Peyer's patch (tissue), 4 donors: Measurements from ENCODE around the gene SLC38A11. TPM values are rescaled to one million over a fixed set of nuclear protein-coding genes. Genes with fewer than 3 reads are reported as not detected.

ENCODE experiments used
- DNase-seq, 3 donors: peaks; one replicate each; pipeline ENCODE4 v3.0.0-alpha.2; 2017 to 2019
- H3K27ac ChIP-seq, 4 donors: fragments of 200-600 bp; sonication (generic); one replicate each; pipeline ENCODE4 v1.5.1; 2016 to 2019
- H3K27me3 ChIP-seq, 2 donors: fragments of 200-600 bp; sonication (generic); one replicate each; pipeline ENCODE4 v1.5.1; 2019
- H3K36me3 ChIP-seq, 3 donors: fragments of 200-600 bp; sonication (generic); one replicate each; pipeline ENCODE4 v1.5.1; 2016 to 2019
- H3K4me1 ChIP-seq, 4 donors: fragments of 200-600 bp; sonication (generic); one replicate each; pipeline ENCODE4 v1.5.1; 2016 to 2019
- H3K4me3 ChIP-seq, 4 donors: fragments of 200-600 bp; sonication (generic); 1 replicate in 3 of 4; 2 replicates in 1 of 4; pipeline ENCODE4 v1.5.1; 2016 to 2019; ENCODE audit warnings: mild to moderate bottlenecking in 1 of 4
- H3K9me3 ChIP-seq, 4 donors: fragments of 200-600 bp; sonication (generic); one replicate each; pipeline ENCODE4 v1.5.1; 2016 to 2019; ENCODE audit warnings: mild to moderate bottlenecking in 1 of 4
- POLR2A ChIP-seq, 2 donors: fragments of 450-650 bp; IDR thresholded peaks; one replicate each; pipeline ENCODE4 v1.5.1; 2017; ENCODE audit warnings: antibody characterized with exemption in 2 of 2, mild to moderate bottlenecking in 2 of 2, moderate library complexity in 2 of 2
- total RNA-seq, 4 donors: library from RNA; depleted of rRNA; stranded (reverse); fragments of >200 nt; gene quantifications; one replicate each; pipeline ENCODE4 v1.1.0, GENCODE V29; 2016
- TF ChIP-seq, protein P1 (sequence below), 6 experiments: fragments of 450-650 bp in 4 of 6; fragments of 200-600 bp in 2 of 6; sonication (generic) in 1 of 6; IDR thresholded peaks; one replicate each; pipeline ENCODE4 v1.5.1; 2017 to 2019; ENCODE audit warnings: antibody characterized with exemption in 6 of 6, mild to moderate bottlenecking in 3 of 6, moderate library complexity in 1 of 6

The SLC38A11 gene
- total RNA-seq, 4 donors from 2014 or later = 3.2 to 13.1 (median 7.0) TPM; not detected in 1

GRCh38 chr2:164877169-164877568 is 78.2 kb downstream of the SLC38A11 start:
- Histone ChIP-seq H3K9me3 (no peaks in the 10 kb centered on the region), H3K4me3 (no peak overlapping the region), H3K36me3 (no peaks in the 10 kb centered on the region), H3K4me1 (peaks cover 0 to 4% (median 0%) of the 10 kb centered on the region in 4 donors), H3K27ac (no peak overlapping the region), H3K27me3 (no peaks in the 10 kb centered on the region)
- TF ChIP-seq, protein P1, sequence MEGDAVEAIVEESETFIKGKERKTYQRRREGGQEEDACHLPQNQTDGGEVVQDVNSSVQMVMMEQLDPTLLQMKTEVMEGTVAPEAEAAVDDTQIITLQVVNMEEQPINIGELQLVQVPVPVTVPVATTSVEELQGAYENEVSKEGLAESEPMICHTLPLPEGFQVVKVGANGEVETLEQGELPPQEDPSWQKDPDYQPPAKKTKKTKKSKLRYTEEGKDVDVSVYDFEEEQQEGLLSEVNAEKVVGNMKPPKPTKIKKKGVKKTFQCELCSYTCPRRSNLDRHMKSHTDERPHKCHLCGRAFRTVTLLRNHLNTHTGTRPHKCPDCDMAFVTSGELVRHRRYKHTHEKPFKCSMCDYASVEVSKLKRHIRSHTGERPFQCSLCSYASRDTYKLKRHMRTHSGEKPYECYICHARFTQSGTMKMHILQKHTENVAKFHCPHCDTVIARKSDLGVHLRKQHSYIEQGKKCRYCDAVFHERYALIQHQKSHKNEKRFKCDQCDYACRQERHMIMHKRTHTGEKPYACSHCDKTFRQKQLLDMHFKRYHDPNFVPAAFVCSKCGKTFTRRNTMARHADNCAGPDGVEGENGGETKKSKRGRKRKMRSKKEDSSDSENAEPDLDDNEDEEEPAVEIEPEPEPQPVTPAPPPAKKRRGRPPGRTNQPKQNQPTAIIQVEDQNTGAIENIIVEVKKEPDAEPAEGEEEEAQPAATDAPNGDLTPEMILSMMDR (IDR thresholded peaks at IDR 0.05) = no peak
- TF ChIP-seq POLR2A (IDR thresholded peaks at IDR 0.05) = no peak
- DNase-seq = no peak

DNA sequence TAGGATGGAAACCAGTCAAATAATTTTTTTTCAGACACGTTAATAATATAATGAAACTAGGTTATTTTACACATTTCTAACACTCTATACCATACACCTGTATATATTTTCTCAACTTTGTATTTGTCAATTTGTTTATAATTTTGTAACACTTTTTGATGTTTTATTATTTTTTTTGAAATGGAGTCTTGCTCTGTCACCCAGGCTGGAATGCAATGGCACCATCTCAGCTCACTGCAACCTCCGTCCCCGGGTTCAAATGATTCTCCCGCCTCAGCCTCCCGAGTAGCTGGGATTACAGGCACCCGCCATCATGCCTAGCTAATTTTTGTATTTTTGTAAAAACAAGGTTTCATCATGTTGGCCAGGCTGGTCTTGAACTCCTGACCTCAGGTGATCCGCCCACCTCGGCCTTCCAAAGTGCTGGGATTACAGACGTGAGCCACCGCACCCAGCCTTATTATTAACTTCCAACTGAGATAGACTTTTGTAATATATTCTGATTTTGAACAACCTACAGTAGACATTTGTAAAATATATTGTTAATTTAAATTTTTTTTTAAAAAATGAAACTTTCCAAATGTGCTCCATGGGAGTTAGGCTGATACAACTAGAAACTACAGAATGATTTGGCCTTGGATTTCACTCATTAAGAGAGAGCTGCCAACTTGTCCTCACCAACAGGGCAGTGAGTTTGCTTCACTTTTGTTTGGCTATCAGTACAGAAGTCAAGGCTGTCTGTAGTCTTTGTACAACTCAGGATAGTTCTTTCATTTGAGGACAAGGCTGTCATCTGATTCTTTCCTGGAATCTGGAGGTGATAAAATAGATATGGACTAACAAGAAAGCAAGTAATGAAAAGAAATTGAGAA is 79.8 kb downstream of the SLC38A11 start:
- no peaks in the 10 kb centered on the region for H3K27me3 ChIP-seq
- no peak overlapping the region for H3K4me3 ChIP-seq
- H3K4me1 ChIP-seq = peaks cover 0 to 4% (median 0%) of the 10 kb centered on the region in 4 donors
- H3K27ac ChIP-seq = no peak overlapping the region
- H3K9me3 ChIP-seq = no peaks in the 10 kb centered on the region
- no peaks in the 10 kb centered on the region for H3K36me3 ChIP-seq
- TF ChIP-seq POLR2A (IDR thresholded peaks at IDR 0.05) = no peak
- TF ChIP-seq, protein P1 (IDR thresholded peaks at IDR 0.05) = no peak
- DNase-seq = no peak

GRCh38 chr2:164873210-164873908 is 82.0 kb downstream of the SLC38A11 start:
- TF ChIP-seq, protein P1 (IDR thresholded peaks at IDR 0.05) = no peak
- TF ChIP-seq POLR2A (IDR thresholded peaks at IDR 0.05) = no peak
- H3K4me3 ChIP-seq = no peak overlapping the region
- no peak overlapping the region for H3K27ac ChIP-seq

DNA sequence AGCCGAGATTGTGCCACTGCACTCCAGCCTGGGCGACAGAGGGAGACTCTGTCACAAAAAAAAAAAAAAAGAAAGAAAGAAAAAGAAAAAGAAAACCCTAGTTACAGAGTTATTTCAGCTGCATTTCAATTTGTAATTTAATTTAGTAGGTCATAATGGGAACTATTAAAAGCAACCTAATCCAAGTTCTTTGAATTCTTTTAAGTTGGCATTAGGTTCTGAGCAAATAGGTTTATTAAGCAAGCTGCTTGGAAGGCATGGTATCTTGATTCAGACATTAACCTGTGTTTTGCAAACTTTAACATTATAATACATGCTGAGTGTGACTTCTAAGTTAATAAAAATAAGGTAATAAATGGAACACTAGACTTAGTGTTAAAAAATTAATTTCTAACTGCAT is 83.9 kb downstream of the SLC38A11 start:
- no peaks in the 10 kb centered on the region for H3K9me3 ChIP-seq
- no peaks in the 10 kb centered on the region for H3K4me1 ChIP-seq
- TF ChIP-seq, protein P1 (IDR thresholded peaks at IDR 0.05) = no peak
- TF ChIP-seq POLR2A (IDR thresholded peaks at IDR 0.05) = no peak

More at GRCh38 chr2:164873210-164873908, 82.0 kb downstream of the SLC38A11 start:
- H3K36me3 ChIP-seq = no peaks in the 10 kb centered on the region
- H3K4me1 ChIP-seq = no peaks in the 10 kb centered on the region
- DNase-seq = no peak
- H3K9me3 ChIP-seq = no peaks in the 10 kb centered on the region
- no peaks in the 10 kb centered on the region for H3K27me3 ChIP-seq

DNA sequence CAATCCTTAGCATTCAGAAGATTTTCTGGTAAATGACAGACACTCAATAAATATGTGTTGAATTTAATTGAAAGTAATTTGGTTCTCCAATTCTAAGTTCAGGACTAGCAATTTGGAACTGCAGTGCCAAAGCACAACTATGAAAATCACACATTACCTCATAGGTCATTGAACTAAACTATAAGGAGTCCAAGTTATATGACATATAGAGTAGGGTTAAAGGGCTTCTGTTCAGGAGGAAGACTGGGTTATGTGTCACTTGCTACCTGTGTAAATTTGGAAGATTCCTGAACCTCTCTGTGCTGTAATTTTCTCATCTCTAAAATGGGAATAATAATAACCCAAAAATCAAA is 85.9 kb downstream of the SLC38A11 start:
- TF ChIP-seq, protein P1 (IDR thresholded peaks at IDR 0.05) = no peak
- TF ChIP-seq POLR2A (IDR thresholded peaks at IDR 0.05) = no peak
- Histone ChIP-seq H3K9me3 (no peaks in the 10 kb centered on the region), H3K4me3 (no peak overlapping the region), H3K36me3 (no peaks in the 10 kb centered on the region), H3K4me1 (peaks cover 0 to 6% (median 0%) of the 10 kb centered on the region in 4 donors), H3K27ac (no peak overlapping the region), H3K27me3 (no peaks in the 10 kb centered on the region)
- DNase-seq = no peak

More for the DNA sequence above, 83.9 kb downstream of the SLC38A11 start:
- Histone ChIP-seq H3K27ac (no peak overlapping the region), H3K36me3 (no peaks in the 10 kb centered on the region), H3K4me3 (no peak overlapping the region), H3K27me3 (no peaks in the 10 kb centered on the region)
- no peak for DNase-seq
